BJ (cell line): ENCODE results near the gene MKRN1. TPM values are rescaled to one million over a fixed set of nuclear protein-coding genes. Genes with fewer than 3 reads are reported as not detected.

ENCODE experiments used
- CTCF ChIA-PET: fragments of 350-600 bp; formaldehyde crosslinking; extraction: SDS; loops from one replicate; lab custom pipeline; 2021; ENCODE audit warnings: antibody characterized with exemption, inconsistent platforms; lab: Yijun Ruan, JAX
- POLR2A ChIA-PET: fragments of 300-600 bp; sonication (Branson Sonifier 250); formaldehyde crosslinking; extraction: SDS; loops from one replicate; lab custom pipeline; 2021; ENCODE audit warnings: antibody characterized with exemption; lab: Charles Lee
- DNase-seq: peaks from one replicate; pipeline ENCODE4 v3.0.0-alpha.2; 2011; ENCODE audit warnings: low read depth
- H3K27me3 ChIP-seq: 2 replicates; pipeline ENCODE4 v1.6.0; 2011; ENCODE audit warnings: low read length; ENCODE audit not compliant: control insufficient read depth, insufficient read depth
- H3K36me3 ChIP-seq: 2 replicates; pipeline ENCODE4 v1.5.1; 2011; ENCODE audit warnings: low read length; ENCODE audit not compliant: control insufficient read depth, insufficient read depth
- H3K4me3 ChIP-seq: 2 replicates; pipeline ENCODE4 v1.5.1; 2011; ENCODE audit warnings: low read depth, mild to moderate bottlenecking, control low read depth, low read length
- CTCF ChIP-seq: IDR thresholded peaks from 2 replicates; pipeline ENCODE4 v1.5.1; 2011; ENCODE audit warnings: low read depth, mild to moderate bottlenecking, control low read depth, inconsistent platforms, low read length, moderate library complexity; ENCODE audit not compliant: insufficient read depth
- polyA plus RNA-seq: library from polyadenylated mRNA; depleted of rRNA; stranded (reverse); fragments of >200 nt; gene quantifications from 2 replicates; pipeline ENCODE4 v1.2.3, GENCODE V29; 2011; rRNA removed

Gene MKRN1
- polyA plus RNA-seq, 1 experiment, result 61.2 TPM

GRCh38 chr7:140415361-140415760 is 63.9 kb downstream of the MKRN1 start:
- Histone ChIP-seq H3K4me3 (no peak overlapping the region), H3K27me3 (peaks cover 4% of the 10 kb centered on the region), H3K36me3 (no peaks in the 10 kb centered on the region)
- CTCF ChIA-PET, result no interaction called here
- no peak for TF ChIP-seq CTCF
- POLR2A ChIA-PET, result no interaction called here
- no peak for DNase-seq

GRCh38 chr7:140404565-140405065 is 74.7 kb downstream of the MKRN1 start:
- H3K27me3 ChIP-seq, result peaks cover 18% of the 10 kb centered on the region
- ChIA-PET POLR2A (no interaction called here), CTCF (no interaction called here)
- H3K36me3 ChIP-seq, result no peaks in the 10 kb centered on the region
- DNase-seq, result no peak
- H3K4me3 ChIP-seq, result no peak overlapping the region
- TF ChIP-seq CTCF, result no peak

GRCh38 chr7:140403878-140404564 is 75.3 kb downstream of the MKRN1 start, which contains the start of gene RAB19:
Gene RAB19, plus strand, starts transcription at chr7:140404058. Its CDS starts 3,589 bp downstream, at chr7:140407647.
- DNase-seq, result no peak
- TF ChIP-seq CTCF, result no peak
- peaks cover 18% of the 10 kb centered on the region for H3K27me3 ChIP-seq
- ChIA-PET POLR2A (no interaction called here), CTCF (no interaction called here)
- H3K36me3 ChIP-seq, result no peaks in the 10 kb centered on the region
- no peak within 1 kb of the TSS for H3K4me3 ChIP-seq

Other genes starting within 250 kb of the MKRN1 start
- gene SLC37A3, start 81.0 kb downstream of the MKRN1 start, polyA plus RNA-seq, result 35.2 and 40.2 TPM in 2 replicates
- not detected in 2 replicates for gene RAB19, start 75.4 kb downstream of the MKRN1 start, polyA plus RNA-seq
- gene DENND2A, start 161.3 kb upstream of the MKRN1 start, polyA plus RNA-seq, result 2.9 and 3.3 TPM in 2 replicates
- 13.7 and 15.4 TPM in 2 replicates for gene ADCK2, start 193.4 kb upstream of the MKRN1 start, polyA plus RNA-seq
- gene NDUFB2, start 217.2 kb upstream of the MKRN1 start, polyA plus RNA-seq, result 289 and 294 TPM in 2 replicates